H9 (cell line): Measurements from ENCODE around the gene UQCC2. TPM values are rescaled to one million over a fixed set of nuclear protein-coding genes. Genes with fewer than 3 reads are reported as not detected.

Experiments
- DNase-seq: peaks from one replicate; pipeline ENCODE4 v3.0.0-alpha.2; 2017
- H2AFZ ChIP-seq: one replicate; pipeline ENCODE4 v1.6.1; 2013; ENCODE audit warnings: mild to moderate bottlenecking, low read length, control low read depth, moderate library complexity
- H2AK5ac ChIP-seq: 2 replicates; pipeline ENCODE4 v1.6.1; 2013; ENCODE audit warnings: low read length, control low read depth, mixed read lengths; ENCODE audit not compliant: insufficient read length
- H2BK120ac ChIP-seq: one replicate; pipeline ENCODE4 v1.6.1; 2013; ENCODE audit warnings: low read depth, mild to moderate bottlenecking, low read length, control low read depth, inconsistent platforms; ENCODE audit not compliant: poor library complexity, severe bottlenecking
- H2BK12ac ChIP-seq: 2 replicates; pipeline ENCODE4 v1.6.1; 2013; ENCODE audit warnings: low read length, control low read depth, mixed read lengths, low read depth; ENCODE audit not compliant: insufficient read length
- H2BK15ac ChIP-seq: 2 replicates; pipeline ENCODE4 v1.6.1; 2013; ENCODE audit warnings: low read depth, low read length, control low read depth
- H2BK20ac ChIP-seq: one replicate; pipeline ENCODE4 v1.6.1; 2013; ENCODE audit warnings: low read depth, mild to moderate bottlenecking, low read length, control low read depth, inconsistent platforms; ENCODE audit not compliant: poor library complexity, severe bottlenecking
- H2BK5ac ChIP-seq: 2 replicates; pipeline ENCODE4 v1.6.1; 2013; ENCODE audit warnings: low read length, control low read depth, mixed read lengths; ENCODE audit not compliant: insufficient read length
- H3K14ac ChIP-seq: 2 replicates; pipeline ENCODE4 v1.6.1; 2013; ENCODE audit warnings: low read length, control low read depth; ENCODE audit not compliant: insufficient read depth
- H3K18ac ChIP-seq: 2 replicates; pipeline ENCODE4 v1.6.1; 2013; ENCODE audit warnings: low read depth, mild to moderate bottlenecking, mixed read lengths, low read length, control low read depth; ENCODE audit not compliant: insufficient read length
- H3K23ac ChIP-seq: 2 replicates; pipeline ENCODE4 v1.6.1; 2013; ENCODE audit warnings: low read length, control low read depth, mixed read lengths, low read depth; ENCODE audit not compliant: insufficient read length
- H3K23me2 ChIP-seq: 2 replicates; pipeline ENCODE4 v1.6.1; 2013; ENCODE audit warnings: low read depth, mild to moderate bottlenecking, mixed read lengths, low read length, control low read depth; ENCODE audit not compliant: insufficient read length, poor library complexity, severe bottlenecking
- H3K27ac ChIP-seq: 2 replicates; pipeline ENCODE4 v1.5.1; 2013; ENCODE audit warnings: low read length, control low read depth, mixed read lengths, low read depth; ENCODE audit not compliant: insufficient read length
- H3K27me3 ChIP-seq: 2 replicates; pipeline ENCODE4 v1.6.1; 2013; ENCODE audit warnings: low read length, control low read depth, inconsistent platforms; ENCODE audit not compliant: insufficient read depth
- H3K4ac ChIP-seq: 2 replicates; pipeline ENCODE4 v1.6.1; 2013; ENCODE audit warnings: low read depth, mild to moderate bottlenecking, control low read depth, inconsistent platforms, low read length, moderate library complexity
- H3K4me1 ChIP-seq: 2 replicates; pipeline ENCODE4 v1.6.1; 2013; ENCODE audit warnings: low read length, control low read depth, inconsistent platforms; ENCODE audit not compliant: insufficient read depth
- H3K4me2 ChIP-seq: 2 replicates; pipeline ENCODE4 v1.6.1; 2013; ENCODE audit warnings: low read length, control low read depth, mixed read lengths; ENCODE audit not compliant: insufficient read length, insufficient read depth
- H3K56ac ChIP-seq: 2 replicates; pipeline ENCODE4 v1.6.1; 2013; ENCODE audit warnings: low read depth, mild to moderate bottlenecking, mixed read lengths, low read length, control low read depth; ENCODE audit not compliant: insufficient read length
- H3K79me1 ChIP-seq: 2 replicates; pipeline ENCODE4 v1.6.1; 2013; ENCODE audit warnings: low read depth, mild to moderate bottlenecking, moderate library complexity, low read length, control low read depth, inconsistent platforms; ENCODE audit not compliant: insufficient read depth, poor library complexity, severe bottlenecking
- H3K79me2 ChIP-seq: 2 replicates; pipeline ENCODE4 v1.6.1; 2013; ENCODE audit warnings: low read length, control low read depth, inconsistent platforms; ENCODE audit not compliant: insufficient read depth
- H3K9ac ChIP-seq: 2 replicates; pipeline ENCODE4 v1.6.1; 2013; ENCODE audit warnings: low read length, control low read depth, mixed read lengths; ENCODE audit not compliant: insufficient read length; ENCODE audit errors: extremely low read depth
- H3K9me3 ChIP-seq: one replicate; pipeline ENCODE4 v1.6.1; 2013; ENCODE audit warnings: low read depth, low read length, inconsistent platforms; ENCODE audit not compliant: control insufficient read depth
- H3T11ph ChIP-seq: one replicate; pipeline ENCODE4 v1.6.1; 2013; ENCODE audit warnings: mild to moderate bottlenecking, low read length, control low read depth, inconsistent platforms
- H4K20me1 ChIP-seq: one replicate; pipeline ENCODE4 v1.6.1; 2013; ENCODE audit not compliant: control insufficient read depth, insufficient read length, insufficient read depth
- H4K5ac ChIP-seq: 2 replicates; pipeline ENCODE4 v1.6.1; 2013; ENCODE audit warnings: low read depth, mild to moderate bottlenecking, mixed read lengths, low read length, control low read depth; ENCODE audit not compliant: insufficient read length
- H4K8ac ChIP-seq: replicated peaks from 2 replicates; pipeline ENCODE4 v1.6.1; 2013; ENCODE audit warnings: low read length, control low read depth, mixed read lengths, low read depth; ENCODE audit not compliant: insufficient read length
- H4K91ac ChIP-seq: 2 replicates; pipeline ENCODE4 v1.6.1; 2013; ENCODE audit warnings: low read depth, mild to moderate bottlenecking, moderate library complexity, mixed read lengths, low read length, control low read depth; ENCODE audit not compliant: insufficient read length
- H3K27ac Mint-ChIP-seq, 3 experiments: 2 replicates in 2 of 3; 3 replicates in 1 of 3; pipeline ENCODE4 v1.8.0; 2020 to 2021; ENCODE audit warnings: mixed read lengths in 3 of 3, mild to moderate bottlenecking in 1 of 3, moderate library complexity in 1 of 3
- H3K27me3 Mint-ChIP-seq: 2 replicates; pipeline ENCODE4 v1.8.0; 2021; ENCODE audit warnings: low read depth, mild to moderate bottlenecking, moderate library complexity, mixed read lengths
- H3K36me3 Mint-ChIP-seq, 3 experiments: 2 replicates in 2 of 3; 3 replicates in 1 of 3; pipeline ENCODE4 v1.8.0; 2020 to 2021; ENCODE audit warnings: low read depth in 3 of 3, mixed read lengths in 3 of 3; ENCODE audit not compliant: insufficient read depth in 1 of 3
- H3K4me1 Mint-ChIP-seq, 2 experiments: 2 replicates each; pipeline ENCODE4 v1.8.0; 2020; ENCODE audit warnings: mixed read lengths in 2 of 2
- H3K4me3 Mint-ChIP-seq, 2 experiments: 2 replicates in 1 of 2; 3 replicates in 1 of 2; pipeline ENCODE4 v1.8.0; 2020 to 2021; ENCODE audit warnings: mild to moderate bottlenecking in 2 of 2, mixed read lengths in 2 of 2, moderate library complexity in 1 of 2
- H3K9me3 Mint-ChIP-seq, 2 experiments: 2 replicates in 1 of 2; 3 replicates in 1 of 2; pipeline ENCODE4 v1.8.0; 2020; ENCODE audit warnings: mild to moderate bottlenecking in 2 of 2, mixed read lengths in 2 of 2, moderate library complexity in 1 of 2
- WGBS: extraction: QIAGEN DNeasy Blood & Tissue Kit; methylation state at CpG from one replicate; pipeline ENCODE4 v1.1.7; 2013; ENCODE audit warnings: missing lambda C conversion rate, low lambda C conversion rate, mixed read lengths; ENCODE audit not compliant: insufficient read length; ENCODE audit errors: extremely low coverage; 5-methylcytosine and 5-hydroxymethylcytosine counted together
- total RNA-seq: library from RNA; stranded (reverse); gene quantifications from 2 replicates; pipeline ENCODE4 v1.2.1, GENCODE V29; 2021
- TF ChIP-seq, protein P1 (sequence below): fragments of 200-600 bp; sonication (generic); conservative IDR thresholded peaks from 3 replicates; pipeline ENCODE4 v1.8.0; 2021; ENCODE audit warnings: antibody characterized with exemption, mild to moderate bottlenecking

UQCC2 gene
- total RNA-seq, 1 experiment from 2014 or later, result 140 TPM

DNA sequence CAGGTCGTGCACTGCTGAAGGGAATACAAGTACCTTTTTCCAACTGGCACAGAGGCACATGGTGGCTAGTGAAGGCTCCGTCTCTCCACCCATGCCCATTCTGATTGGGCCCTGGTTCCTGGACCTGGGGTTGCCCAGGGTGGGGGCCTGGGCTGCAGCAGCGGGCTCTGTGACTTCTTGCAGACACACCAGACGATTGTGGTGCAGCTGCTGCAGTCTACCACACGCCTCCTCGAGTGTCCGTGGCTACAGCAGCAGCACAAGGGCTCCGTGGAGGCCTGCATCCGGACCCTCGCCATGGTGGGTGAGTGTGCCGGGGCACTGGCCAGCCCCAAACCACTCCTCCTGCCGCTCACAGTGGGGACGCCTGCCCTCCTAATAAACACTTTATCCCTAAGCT lies 29.2 kb downstream of the UQCC2 start:
- Histone ChIP-seq H2BK15ac (no peak overlapping the region), H4K20me1 (no peaks in the 10 kb centered on the region), H2BK20ac (no peak overlapping the region), H3T11ph (no peak overlapping the region), H3K9ac (no peak overlapping the region), H3K18ac (no peak overlapping the region), H3K23ac (no peak overlapping the region), H2BK5ac (no peak overlapping the region), H3K56ac (no peak overlapping the region), H3K27ac (no peak overlapping the region), H4K5ac (no peak overlapping the region), H4K8ac (no peak overlapping the region), H3K4ac (no peak overlapping the region), H3K9me3 (no peaks in the 10 kb centered on the region), H3K79me2 (no peaks in the 10 kb centered on the region), H2BK120ac (no peak overlapping the region), H3K4me2 (no peak overlapping the region), H4K91ac (no peak overlapping the region), H3K23me2 (no peaks in the 10 kb centered on the region), H3K27me3 (no peaks in the 10 kb centered on the region), H3K14ac (no peak overlapping the region), H2AFZ (no peak overlapping the region), H2AK5ac (no peak overlapping the region), H2BK12ac (no peak overlapping the region), H3K79me1 (no peaks in the 10 kb centered on the region), H3K4me1 (no peaks in the 10 kb centered on the region)
- H3K36me3 Mint-ChIP-seq, result peaks cover 37 to 85% (median 84%) of the 10 kb centered on the region in 3 experiments; a peak in 6 of 7 replicates
- H3K9me3 Mint-ChIP-seq, result no peaks in the 10 kb centered on the region
- no peak overlapping the region; a peak in 1 of 7 replicates for H3K27ac Mint-ChIP-seq
- H3K4me1 Mint-ChIP-seq, result no peaks in the 10 kb centered on the region
- no CpG with 5 or more reads among the region's 13 CpGs for WGBS
- DNase-seq, result no peak
- H3K27me3 Mint-ChIP-seq, result no peaks in the 10 kb centered on the region
- TF ChIP-seq, protein P1, sequence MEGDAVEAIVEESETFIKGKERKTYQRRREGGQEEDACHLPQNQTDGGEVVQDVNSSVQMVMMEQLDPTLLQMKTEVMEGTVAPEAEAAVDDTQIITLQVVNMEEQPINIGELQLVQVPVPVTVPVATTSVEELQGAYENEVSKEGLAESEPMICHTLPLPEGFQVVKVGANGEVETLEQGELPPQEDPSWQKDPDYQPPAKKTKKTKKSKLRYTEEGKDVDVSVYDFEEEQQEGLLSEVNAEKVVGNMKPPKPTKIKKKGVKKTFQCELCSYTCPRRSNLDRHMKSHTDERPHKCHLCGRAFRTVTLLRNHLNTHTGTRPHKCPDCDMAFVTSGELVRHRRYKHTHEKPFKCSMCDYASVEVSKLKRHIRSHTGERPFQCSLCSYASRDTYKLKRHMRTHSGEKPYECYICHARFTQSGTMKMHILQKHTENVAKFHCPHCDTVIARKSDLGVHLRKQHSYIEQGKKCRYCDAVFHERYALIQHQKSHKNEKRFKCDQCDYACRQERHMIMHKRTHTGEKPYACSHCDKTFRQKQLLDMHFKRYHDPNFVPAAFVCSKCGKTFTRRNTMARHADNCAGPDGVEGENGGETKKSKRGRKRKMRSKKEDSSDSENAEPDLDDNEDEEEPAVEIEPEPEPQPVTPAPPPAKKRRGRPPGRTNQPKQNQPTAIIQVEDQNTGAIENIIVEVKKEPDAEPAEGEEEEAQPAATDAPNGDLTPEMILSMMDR, result no peak
- no peak overlapping the region for H3K4me3 Mint-ChIP-seq
